HEK293 (cell line): ENCODE data around the gene FRA10AC1.
A peak's percentile ranks its signal among the peaks of the same experiment; 100 is the strongest.

Experiments used
- ATF2 ChIP-seq: fragments of 450-650 bp; formaldehyde crosslinking; IDR thresholded peaks from 2 replicates; pipeline ENCODE4 v1.5.1; 2016; ENCODE audit warnings: missing biosample characterization, missing genetic modification characterization, low read depth
- BCL11A ChIP-seq: fragments of 450-650 bp; formaldehyde crosslinking; IDR thresholded peaks from 2 replicates; pipeline ENCODE4 v1.5.1; 2016; ENCODE audit warnings: low read depth, missing biosample characterization, missing genetic modification characterization
- CTCF ChIP-seq: fragments of 450-650 bp; formaldehyde crosslinking; IDR thresholded peaks from 2 replicates; pipeline ENCODE4 v1.5.1; 2016; ENCODE audit warnings: missing biosample characterization, missing genetic modification characterization
- KLF10 ChIP-seq: fragments of 450-650 bp; IDR thresholded peaks from 2 replicates; pipeline ENCODE4 v1.5.1; 2018; ENCODE audit warnings: missing biosample characterization, mild to moderate bottlenecking, missing genetic modification characterization
- KLF7 ChIP-seq: fragments of 450-650 bp; formaldehyde crosslinking; IDR thresholded peaks from 2 replicates; pipeline ENCODE4 v1.5.1; 2016; ENCODE audit warnings: missing biosample characterization, missing genetic modification characterization, borderline replicate concordance
- PATZ1 ChIP-seq: fragments of 450-650 bp; formaldehyde crosslinking; IDR thresholded peaks from 2 replicates; pipeline ENCODE4 v1.5.1; 2016; ENCODE audit warnings: missing biosample characterization, missing genetic modification characterization
- PBX3 ChIP-seq: sonication (generic); formaldehyde crosslinking; IDR thresholded peaks from 2 replicates; pipeline ENCODE4 v1.8.1; 2022; ENCODE audit warnings: mild to moderate bottlenecking, moderate library complexity, missing genetic modification reagents
- PRDM10 ChIP-seq: fragments of 450-650 bp; formaldehyde crosslinking; IDR thresholded peaks from 2 replicates; pipeline ENCODE4 v1.5.1; 2016; ENCODE audit warnings: missing biosample characterization, missing genetic modification characterization
- SP7 ChIP-seq: fragments of 450-650 bp; formaldehyde crosslinking; IDR thresholded peaks from 2 replicates; pipeline ENCODE4 v1.5.1; 2016; ENCODE audit warnings: missing biosample characterization, missing genetic modification characterization
- TRIM28 ChIP-seq: IDR thresholded peaks from 2 replicates; pipeline ENCODE4 v1.6.1; 2011; ENCODE audit warnings: low read length, control low read depth, borderline replicate concordance
- ZBTB26 ChIP-seq: fragments of 450-650 bp; formaldehyde crosslinking; optimal IDR thresholded peaks from 2 replicates; pipeline ENCODE3; 2016; ENCODE audit warnings: missing biosample characterization, mild to moderate bottlenecking, missing genetic modification characterization
- ZBTB48 ChIP-seq: fragments of 450-650 bp; formaldehyde crosslinking; IDR thresholded peaks from 2 replicates; pipeline ENCODE4 v1.5.1; 2016; ENCODE audit warnings: missing biosample characterization, missing genetic modification characterization
- ZBTB6 ChIP-seq: fragments of 450-650 bp; formaldehyde crosslinking; IDR thresholded peaks from 2 replicates; pipeline ENCODE4 v1.5.1; 2017; ENCODE audit warnings: missing biosample characterization, missing genetic modification characterization
- ZNF138 ChIP-seq: fragments of 450-650 bp; formaldehyde crosslinking; IDR thresholded peaks from 2 replicates; pipeline ENCODE4 v1.5.1; 2016; ENCODE audit warnings: missing biosample characterization, missing genetic modification characterization, borderline replicate concordance
- ZNF155 ChIP-seq: fragments of 450-650 bp; formaldehyde crosslinking; IDR thresholded peaks from 2 replicates; pipeline ENCODE4 v1.5.1; 2016; ENCODE audit warnings: missing biosample characterization, missing genetic modification characterization
- ZNF24 ChIP-seq: fragments of 450-650 bp; formaldehyde crosslinking; IDR thresholded peaks from 2 replicates; pipeline ENCODE4 v1.5.1; 2016; ENCODE audit warnings: missing biosample characterization, missing genetic modification characterization
- ZNF366 ChIP-seq: fragments of 450-650 bp; formaldehyde crosslinking; conservative IDR thresholded peaks from 2 replicates; pipeline ENCODE4 v1.5.1; 2016; ENCODE audit warnings: missing biosample characterization, missing genetic modification characterization
- ZNF510 ChIP-seq: fragments of 450-650 bp; formaldehyde crosslinking; IDR thresholded peaks from 2 replicates; pipeline ENCODE4 v1.5.1; 2018; ENCODE audit warnings: mild to moderate bottlenecking, missing genetic modification characterization, missing biosample characterization; ENCODE audit not compliant: insufficient replicate concordance
- ZNF548 ChIP-seq: fragments of 450-650 bp; formaldehyde crosslinking; IDR thresholded peaks from 2 replicates; pipeline ENCODE4 v1.5.1; 2016; ENCODE audit warnings: missing biosample characterization, missing genetic modification characterization
- ZNF639 ChIP-seq: fragments of 450-650 bp; formaldehyde crosslinking; IDR thresholded peaks from 2 replicates; pipeline ENCODE4 v1.5.1; 2016; ENCODE audit warnings: missing biosample characterization, missing genetic modification characterization
- ZNF830 ChIP-seq: fragments of 450-650 bp; IDR thresholded peaks from 2 replicates; pipeline ENCODE4 v1.5.0; 2018; ENCODE audit warnings: missing biosample characterization, missing genetic modification characterization, low read depth, mild to moderate bottlenecking, moderate library complexity

The FRA10AC1 gene

GRCh38 chr10:93702210-93703001 lies at the start of gene FRA10AC1 (continued):
- TF ChIP-seq SP7 (tag by site-specific recombination), result peak; percentile 97
- peak; percentile 94 for TF ChIP-seq PBX3 (CRISPR knock-in tag)
- no peak for TF ChIP-seq ZNF155 (tag by site-specific recombination)
- 0 out of 2 replicates have a peak, but pooled peaks have one; percentile 3 for TF ChIP-seq ATF2
- peak; percentile 98 for TF ChIP-seq ZNF24
- peak; percentile 97 for TF ChIP-seq CTCF
- peak; percentile 85; the same call in 1 of the 2 replicates for TF ChIP-seq KLF7
- TF ChIP-seq ZNF639 (tag by site-specific recombination), result peak; percentile 99
- TF ChIP-seq ZNF138, result no peak
- peak; percentile 86; the same call in 1 of the 2 replicates for TF ChIP-seq ZBTB48 (tag by site-specific recombination)
- peak; percentile 68 for TF ChIP-seq ZBTB26 (tag by site-specific recombination)
- peak; percentile 53 for TF ChIP-seq ZNF510 (tag by site-specific recombination)
- peak; percentile 98 for TF ChIP-seq PRDM10 (tag by site-specific recombination)
- peak; percentile 72; the same call in 1 of the 2 replicates for TF ChIP-seq KLF10 (tag by site-specific recombination)
- TF ChIP-seq BCL11A (tag by site-specific recombination), result peak; percentile 89
- peak; percentile 64; the same call in 1 of the 2 replicates for TF ChIP-seq TRIM28
- TF ChIP-seq ZNF830 (tag by site-specific recombination), result no peak
- TF ChIP-seq ZNF548 (tag by site-specific recombination), result no peak
- peak; percentile 80 for TF ChIP-seq ZBTB6 (tag by site-specific recombination)
- TF ChIP-seq PATZ1, result peak; percentile 68
- peak; percentile 80 for TF ChIP-seq ZNF366 (tag by site-specific recombination)
